HG03439 (cell line): ENCODE results near the gene C12orf56.
"Not testable (repeated sequence)": the region's sequence is repeated elsewhere in the genome, so short reads cannot be mapped to it uniquely, and the experiment has no call there.

Experiments
- ATAC-seq: cut with Tn5 transposase; IDR thresholded peaks from one replicate; pipeline ENCODE4 v1.9.1; 2021; ENCODE audit warnings: mild to moderate bottlenecking, moderate library complexity; ENCODE audit not compliant: unreplicated experiment

The C12orf56 gene

DNA sequence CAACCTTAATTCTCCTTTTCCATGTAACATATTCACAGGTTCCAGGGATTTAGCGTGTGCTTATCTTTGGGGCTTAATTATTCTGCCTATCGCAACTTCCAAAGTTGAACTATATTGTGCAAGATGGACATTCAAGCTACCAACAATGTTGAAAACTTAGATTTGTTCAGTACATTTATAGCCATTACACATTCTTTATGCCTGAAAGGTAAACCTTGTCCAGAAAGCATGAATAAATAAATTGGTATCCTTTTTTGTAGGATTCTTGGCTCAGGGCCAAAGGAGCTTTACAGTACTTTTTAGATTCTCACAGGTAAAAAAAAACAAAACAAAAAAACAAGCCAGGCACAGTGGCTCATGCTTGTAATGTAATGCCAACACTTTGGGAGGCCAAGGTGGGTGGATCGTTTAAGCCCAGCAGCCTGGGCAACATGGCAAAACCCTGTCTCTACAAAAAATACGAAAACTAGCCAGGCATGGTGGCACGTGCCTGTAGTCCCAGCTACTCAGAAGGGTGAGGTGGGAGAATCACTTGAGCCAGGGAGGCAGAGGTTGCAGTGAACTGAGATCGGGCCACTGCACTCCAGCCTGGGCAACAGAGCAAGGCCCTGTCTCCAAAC, 3.3 kb downstream of the C12orf56 start:
- ATAC-seq, result no peak

DNA sequence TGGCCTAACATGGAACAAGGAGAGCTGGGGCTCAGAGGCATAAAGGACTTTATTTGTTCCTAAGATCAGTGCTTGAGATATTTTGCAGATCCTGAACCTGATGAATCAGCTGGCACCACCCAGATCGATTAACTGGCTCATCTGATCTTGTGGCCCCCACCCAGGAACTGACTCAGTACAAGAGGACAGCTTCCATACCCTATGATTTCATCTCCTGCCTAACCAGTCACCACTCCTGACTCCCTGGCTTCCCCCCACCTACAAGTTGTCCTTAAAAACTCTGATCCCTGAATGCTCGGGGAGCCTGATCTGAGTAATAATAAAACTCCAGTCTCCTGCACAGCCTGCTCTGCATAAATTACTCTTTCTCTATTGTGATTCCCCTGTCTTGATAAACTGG, 5.1 kb downstream of the C12orf56 start:
- no peak for ATAC-seq

DNA sequence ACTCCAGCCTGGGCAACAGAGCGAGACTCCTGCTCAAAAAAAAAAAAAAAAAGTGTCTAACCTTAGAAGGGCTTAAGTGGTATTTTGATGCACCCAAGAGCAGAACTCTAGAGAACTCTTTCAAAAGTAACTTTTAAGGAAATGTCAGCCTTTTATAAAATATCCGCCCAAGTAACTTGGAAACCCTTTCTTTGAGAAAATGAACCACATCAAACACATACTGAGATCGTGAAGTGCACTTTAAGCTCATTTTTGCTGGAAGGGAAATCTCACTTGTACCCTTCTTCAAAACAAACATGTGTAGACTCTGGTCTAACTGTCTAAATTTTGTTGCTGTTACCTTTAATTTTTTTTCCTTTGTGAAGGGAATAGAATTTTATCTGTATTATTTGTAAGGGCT, 5.5 kb downstream of the C12orf56 start:
- ATAC-seq, result no peak

DNA sequence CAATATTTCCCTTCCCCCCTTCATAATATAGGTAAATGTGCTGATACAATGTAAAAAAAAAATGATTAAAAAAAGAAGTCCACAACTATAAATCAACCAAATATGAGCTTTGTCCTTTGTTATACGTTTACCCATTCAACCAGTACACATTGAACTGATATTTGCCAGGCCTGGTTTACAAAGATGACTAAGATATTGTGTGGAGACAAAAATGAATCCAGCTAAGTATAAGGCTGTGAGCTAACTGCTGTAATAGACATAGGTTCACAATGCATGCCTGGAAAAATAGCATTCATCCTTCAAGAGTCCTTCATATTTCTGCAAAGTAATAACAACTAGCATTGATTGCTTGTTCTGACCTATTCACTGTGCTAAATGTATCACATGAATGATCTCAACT, 6.9 kb downstream of the C12orf56 start:
- no peak for ATAC-seq

DNA sequence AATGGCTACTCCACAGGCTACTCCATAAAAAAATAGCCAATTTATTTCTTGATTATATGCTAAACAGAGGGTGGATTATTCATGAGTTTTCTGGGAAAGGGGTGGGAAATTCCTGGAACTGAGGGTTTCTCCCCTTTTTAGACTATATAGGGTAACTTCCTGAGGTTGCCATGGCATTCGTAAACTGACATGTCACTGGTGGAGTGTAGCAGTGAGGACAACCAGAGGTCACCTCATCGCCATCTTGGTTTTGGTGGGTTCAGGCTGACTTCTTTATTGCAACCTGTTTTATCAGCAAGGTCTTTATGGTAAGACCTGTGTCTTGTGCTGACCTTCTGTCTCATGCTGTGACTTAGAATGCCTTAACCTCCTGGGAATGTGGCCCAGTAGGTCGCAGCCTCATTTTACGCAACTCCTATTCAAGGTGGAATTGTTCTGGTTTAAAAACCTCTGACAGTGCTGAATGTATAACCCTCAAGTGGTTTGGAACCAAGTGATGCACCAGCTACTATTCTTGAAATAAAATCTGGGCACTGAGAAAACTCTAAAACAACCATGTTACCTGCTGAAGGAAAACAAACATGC, 27.7 kb downstream of the C12orf56 start:
- no peak for ATAC-seq

DNA sequence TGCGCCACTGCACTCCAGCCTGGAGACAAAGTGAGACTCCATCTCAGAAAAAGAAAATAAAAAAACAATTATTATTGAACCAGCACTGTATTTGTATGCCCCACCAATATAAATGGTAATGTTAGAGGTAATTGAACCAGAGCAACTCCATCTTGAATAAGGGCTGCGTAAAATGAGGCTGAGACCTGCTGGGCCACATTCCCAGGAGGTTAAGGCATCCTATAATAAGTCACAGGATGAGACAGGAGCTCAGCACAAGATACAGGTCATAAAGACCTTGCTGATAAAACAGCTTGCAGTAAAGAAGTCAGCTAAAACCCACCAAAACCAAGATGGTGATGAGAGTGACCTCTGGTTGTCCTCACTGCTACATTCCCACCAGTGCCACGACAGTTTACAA, 29.4 kb downstream of the C12orf56 start:
- not testable (repeated sequence) for ATAC-seq

DNA sequence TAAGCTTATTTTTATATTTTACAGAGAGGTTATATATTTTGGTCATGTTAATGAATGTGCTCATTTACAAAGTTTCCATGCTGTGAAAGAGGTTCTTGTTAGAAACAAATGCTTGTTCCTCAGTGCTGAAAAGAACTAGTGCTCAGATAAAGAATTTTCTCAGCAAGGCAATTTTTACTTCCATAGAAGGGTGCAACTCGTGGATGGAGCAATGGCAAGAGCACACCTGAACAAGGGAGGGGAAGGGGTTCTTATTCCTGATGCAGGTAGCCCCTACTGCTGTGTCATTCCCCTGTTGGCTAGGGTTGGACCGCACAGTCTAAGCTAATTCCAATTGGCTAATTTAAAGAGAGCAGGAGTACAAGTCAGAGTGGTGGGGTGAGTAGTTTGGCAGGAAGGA, 34.3 kb downstream of the C12orf56 start:
- not testable (repeated sequence) for ATAC-seq

DNA sequence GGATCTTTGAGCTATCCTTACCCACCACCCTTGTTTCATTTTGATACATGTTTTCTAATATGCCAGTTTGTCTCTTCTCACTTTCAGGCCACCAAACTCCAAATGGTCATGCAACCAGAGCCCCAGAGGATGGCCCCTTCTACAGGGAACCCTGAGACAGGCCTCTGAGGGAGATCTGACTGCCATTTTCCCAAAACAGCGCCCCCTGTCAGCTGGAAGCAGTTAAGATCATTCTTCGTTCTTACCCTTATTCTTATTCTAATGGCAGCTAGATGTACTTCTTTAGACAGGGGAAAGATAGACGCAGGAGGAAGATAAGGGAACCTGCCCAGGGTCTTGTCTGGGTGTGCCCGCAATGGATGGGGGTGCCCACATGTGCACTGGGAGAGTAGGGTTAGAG, 38.4 kb downstream of the C12orf56 start:
- ATAC-seq, result no peak

DNA sequence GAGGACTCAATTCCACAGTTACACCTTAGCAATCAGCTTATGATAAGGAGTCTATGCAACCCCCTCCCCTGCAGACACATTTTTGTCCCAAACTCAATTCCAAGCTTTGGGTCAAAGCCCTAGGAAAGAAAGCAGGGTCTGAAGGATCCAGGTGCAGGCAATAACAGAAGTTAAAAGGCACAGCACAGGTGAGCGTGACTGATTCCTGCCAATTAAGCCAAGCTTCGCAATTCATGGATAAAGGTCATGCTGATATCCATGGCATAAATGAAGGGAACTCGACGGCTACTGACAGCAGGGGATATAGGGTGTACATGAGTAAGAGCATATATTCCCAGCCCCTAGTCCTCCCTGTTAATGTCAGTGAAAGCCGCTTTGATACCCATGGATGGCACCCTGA, 39.3 kb downstream of the C12orf56 start:
- no peak for ATAC-seq

DNA sequence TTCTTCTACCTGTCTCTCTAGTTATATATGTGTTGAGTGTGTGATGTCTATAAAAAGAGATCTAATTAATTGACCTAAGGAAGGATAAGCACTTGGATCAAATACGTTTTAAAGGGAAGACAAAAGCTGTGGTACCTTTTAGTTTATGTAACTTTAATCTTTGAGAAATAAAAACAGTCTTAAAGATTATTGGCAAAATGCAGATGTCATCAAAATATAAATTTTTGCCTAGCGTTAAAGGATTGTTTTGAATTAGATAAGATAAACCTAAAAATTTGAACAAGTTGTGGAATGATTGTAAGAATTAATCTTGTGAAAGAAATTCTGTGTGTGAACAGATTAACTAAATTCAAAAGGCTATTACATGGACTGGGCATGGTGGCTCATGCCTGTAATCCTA, 42.9 kb downstream of the C12orf56 start:
- no peak for ATAC-seq

DNA sequence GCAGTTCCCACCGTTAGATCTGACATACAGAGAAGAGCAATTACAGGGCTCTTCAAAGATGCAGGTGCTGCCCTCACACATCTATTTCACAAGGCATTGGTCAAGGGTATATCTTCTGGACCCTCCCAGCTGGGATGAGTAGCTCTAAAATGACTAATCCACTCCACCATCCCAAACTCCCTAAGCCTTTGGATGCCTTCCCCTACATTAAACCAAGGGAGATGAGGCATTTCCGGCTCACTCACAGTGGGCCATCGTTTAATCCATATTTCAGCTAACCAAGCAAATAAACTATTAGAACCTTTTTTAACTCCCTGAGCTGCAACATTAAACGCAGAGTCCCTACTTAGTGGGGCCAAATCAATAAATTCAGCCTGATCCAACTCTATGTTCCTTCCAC, 45.9 kb downstream of the C12orf56 start:
- ATAC-seq, result not testable (repeated sequence)

DNA sequence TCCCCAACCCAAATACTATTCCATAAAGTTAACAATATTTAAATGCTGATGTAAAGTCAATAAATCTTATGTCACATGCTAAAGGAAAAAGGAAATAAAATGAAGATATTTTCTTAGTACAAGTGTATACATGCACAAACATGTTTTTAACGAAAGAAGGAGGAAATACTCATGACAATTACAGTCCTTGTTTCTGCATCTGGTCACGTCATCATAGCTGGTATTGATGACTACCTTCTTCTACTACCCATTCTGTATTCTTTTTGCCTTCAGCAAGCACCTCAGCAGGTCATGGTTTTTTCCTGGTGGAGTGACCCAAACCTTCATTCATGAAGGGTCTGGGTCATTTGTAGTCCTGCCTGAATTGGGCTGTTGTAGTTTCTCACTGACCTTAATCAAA, 50.0 kb downstream of the C12orf56 start:
- ATAC-seq, result not testable (repeated sequence)

DNA sequence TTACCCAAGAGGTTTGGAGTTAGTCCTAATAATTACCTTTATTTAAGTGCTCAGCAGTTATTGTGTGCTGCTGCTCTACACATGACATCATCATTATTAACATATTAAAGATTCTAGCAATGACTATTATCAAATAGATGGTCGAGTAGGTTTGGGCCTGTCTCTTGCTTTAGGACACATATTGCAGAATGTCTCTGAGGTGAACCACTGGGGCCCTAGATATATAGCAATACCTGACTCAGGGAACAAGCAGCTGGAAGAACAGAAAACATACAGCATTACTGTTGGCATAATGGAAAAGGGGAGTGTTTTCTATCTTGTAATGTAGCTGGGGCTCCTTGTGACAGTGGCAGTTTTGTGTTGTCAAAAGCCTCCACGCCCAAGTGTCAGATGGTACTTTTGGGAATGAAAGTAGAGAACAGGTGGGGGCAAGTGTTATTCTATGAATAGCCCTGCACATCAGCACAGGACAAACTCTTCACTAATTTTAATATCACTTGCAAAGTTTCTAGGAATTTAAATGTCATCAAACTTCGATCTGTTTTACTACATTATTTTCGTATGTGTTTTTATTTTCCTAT, 54.6 kb downstream of the C12orf56 start:
- no peak for ATAC-seq

DNA sequence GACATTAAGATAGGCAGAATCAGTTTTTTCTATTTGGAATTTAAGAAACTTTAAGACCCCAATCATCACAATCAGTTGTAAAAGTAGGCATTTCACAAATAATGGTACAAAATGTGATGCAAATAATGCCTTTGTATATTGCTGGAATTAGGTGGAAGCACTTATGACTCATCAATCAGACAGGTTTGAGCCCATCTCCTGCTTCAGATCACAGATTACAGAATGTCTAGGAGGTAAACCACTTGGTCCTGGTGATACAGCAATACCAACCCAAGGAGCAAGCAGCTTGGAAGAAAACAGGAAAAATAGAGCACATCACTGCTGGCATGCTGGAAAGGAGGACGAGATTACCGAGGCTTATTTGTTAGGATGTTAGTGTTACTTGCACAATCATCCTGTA, 57.6 kb downstream of the C12orf56 start:
- ATAC-seq, result no peak

DNA sequence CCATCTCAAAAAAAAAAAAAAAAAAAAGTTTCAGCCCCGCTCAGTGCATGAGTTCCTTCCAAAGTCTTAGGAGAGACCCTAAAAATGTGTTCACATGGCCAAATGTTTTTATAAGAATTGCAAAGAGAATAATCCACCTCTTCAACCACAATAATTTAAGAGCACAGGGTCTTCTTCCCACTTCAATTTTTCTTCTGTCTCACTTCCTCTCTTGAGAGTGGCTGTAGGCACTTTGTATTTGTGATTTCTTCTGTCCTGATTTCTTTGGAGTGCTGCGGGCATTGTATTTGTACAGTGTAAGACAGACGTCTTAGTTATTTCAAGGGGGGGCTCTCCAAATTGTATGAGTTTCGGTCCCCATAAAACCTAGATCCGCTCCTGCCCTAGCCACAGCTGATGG, 58.3 kb downstream of the C12orf56 start:
- ATAC-seq, result no peak

DNA sequence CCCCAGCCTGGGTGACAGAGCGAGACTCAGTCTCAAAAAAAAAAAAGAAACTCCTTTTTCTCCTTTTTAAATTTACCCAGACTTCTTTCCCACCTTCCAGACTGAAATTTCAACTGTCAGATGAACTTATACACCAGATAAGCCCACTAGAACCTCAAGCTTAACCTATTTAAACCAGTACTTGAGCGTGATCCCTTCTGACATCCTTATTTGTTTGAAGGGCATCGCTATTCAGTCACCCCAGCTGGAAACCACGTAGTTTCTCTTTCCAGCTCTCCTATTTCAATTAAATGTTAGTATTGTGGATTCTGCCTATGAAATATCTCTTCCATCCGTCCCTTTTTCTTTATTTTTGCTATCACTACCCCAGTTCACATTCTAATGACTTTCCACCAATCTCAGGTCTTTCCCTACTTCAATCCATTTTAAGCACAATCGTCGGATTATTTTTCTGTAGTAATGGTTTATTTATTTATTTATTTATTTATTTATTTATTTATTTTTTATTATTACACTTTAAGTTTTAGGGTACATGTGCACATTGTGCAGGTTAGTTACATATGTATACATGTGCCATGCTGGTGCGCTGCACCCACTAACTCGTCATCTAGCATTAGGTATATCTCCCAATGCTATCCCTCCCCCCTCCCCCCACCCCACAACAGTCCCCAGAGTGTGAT, 61.4 kb downstream of the C12orf56 start:
- not testable (repeated sequence) for ATAC-seq

DNA sequence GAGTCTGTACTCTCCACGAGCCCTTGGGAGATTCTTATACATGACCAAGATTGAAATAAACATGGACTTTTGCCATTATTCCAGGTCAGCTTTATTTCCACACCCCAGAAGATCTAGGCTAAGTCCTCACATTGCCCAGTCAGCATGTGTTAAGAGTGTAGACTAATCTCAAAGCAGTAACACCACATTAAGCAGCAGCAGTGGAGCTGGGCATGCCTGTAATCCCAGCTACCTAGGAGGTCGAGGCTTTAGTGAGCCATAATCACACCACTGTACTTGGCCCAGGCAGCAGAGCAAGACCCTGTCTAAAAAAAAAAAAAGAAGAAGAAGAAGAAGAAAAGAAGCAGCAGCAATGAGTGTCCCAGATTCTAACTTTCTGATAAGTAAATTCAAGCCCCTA, 65.5 kb downstream of the C12orf56 start:
- no peak for ATAC-seq

DNA sequence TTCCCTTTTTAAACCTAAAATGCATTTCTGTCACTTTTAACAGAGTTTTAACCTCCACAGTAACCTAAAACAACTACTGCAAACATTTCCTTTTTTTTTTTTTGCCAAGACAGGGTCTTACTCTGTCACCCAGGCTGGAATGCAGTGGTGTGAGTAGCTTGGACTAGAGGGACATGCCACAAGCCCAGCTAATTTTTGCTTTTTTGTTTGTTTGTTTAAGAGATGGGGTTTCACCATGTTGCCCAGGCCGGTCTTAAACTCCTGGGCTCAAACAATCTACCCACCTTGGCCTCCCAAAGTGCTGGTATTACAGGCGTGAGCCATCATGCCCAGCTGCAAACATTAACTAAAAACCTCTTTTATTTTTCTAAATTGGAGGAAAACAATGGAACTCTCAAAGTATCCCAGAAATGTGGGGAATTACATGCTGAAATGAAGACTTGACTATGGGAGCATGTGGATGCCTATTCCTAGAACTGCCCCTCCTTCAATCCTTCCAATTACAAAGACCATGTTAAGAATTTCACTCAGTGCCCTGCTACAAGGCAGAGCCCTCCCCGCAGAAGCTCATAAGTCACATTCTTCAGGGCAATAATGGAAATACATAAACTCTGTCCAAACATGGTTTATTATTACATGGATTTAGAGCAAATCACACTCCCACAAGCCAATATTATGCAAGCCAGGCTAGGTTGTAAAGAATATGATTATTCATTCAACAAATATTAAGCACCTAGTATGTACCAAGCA, 66.9 kb downstream of the C12orf56 start:
- no peak for ATAC-seq

DNA sequence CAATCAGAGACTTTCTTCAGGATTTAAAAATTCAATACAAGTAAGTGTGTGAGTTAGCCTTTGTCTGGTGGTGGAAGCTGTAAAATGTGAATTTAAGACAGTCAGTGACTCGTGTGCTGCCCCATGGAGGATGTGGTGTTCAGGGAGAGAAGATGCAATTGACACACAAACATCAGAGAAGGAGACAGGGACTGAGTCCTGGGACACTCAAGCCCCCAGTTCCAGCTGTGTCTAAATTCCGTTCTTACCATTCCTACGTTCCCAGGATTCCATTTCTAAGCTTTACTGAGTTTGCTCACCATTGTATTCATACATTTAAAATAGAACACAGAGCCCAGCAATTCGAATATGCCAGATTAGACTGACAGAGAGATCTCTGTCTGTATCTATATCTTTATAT, 67.6 kb downstream of the C12orf56 start:
- ATAC-seq, result no peak

DNA sequence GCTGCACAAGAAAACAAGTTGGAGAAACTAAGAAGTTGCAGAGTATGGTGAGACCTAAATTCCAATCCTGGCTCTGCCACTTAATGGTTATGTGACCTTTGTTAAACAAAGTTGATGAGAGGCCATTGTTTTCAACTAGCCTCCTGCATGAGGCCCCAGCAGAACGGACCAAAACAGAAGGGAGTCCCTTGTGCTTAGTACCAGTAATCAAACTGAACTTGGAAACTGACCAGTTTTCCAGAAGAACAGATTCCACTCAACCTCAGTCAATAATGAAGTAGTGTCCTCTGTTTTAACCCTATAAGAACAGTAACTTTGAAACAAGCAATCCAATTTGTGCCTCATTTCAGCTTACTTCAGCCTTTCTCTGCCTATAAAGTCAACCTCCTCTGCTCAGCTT, 69.9 kb downstream of the C12orf56 start:
- ATAC-seq, result no peak

DNA sequence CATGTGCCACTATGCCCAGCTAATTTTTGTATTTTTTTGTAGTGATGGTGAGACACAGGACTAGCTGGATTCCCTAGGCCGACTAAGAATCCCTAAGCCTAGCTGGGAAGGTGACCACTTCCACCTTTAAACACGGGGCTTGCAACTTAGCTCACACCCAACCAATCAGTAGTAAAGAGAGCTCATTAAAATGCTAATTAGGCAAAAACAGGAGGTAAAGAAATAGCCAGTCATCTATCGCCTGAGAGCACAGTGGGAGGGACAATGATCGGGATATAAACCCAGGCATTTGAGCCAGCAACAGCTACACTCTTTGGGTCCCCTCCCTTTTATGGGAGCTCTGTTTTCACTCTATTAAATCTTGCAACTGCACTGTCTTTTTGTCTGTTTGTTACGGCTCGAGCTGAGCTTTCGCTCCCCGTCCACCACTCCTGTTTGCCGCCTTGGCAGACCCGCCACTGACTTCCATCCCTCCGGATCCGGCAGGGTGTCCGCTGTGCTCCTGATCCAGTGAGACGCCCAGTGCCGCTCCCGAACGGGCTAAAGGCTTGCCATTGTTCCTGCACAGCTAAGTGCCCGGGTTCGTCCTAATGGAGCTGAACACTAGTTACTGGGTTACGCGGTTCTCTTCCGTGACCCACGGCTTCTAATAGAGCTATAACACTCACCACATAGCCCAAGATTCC, 70.9 kb downstream of the C12orf56 start:
- not testable (repeated sequence) for ATAC-seq
